Nephron (organoid): ENCODE data around the gene INSIG2.

Experiments used
- H3K27ac Mint-ChIP-seq, 3 experiments: 2 replicates each; pipeline ENCODE4 v1.8.0; 2020; ENCODE audit warnings: mixed read lengths in 3 of 3, mild to moderate bottlenecking in 2 of 3, moderate library complexity in 1 of 3
- H3K27me3 Mint-ChIP-seq: 2 replicates; pipeline ENCODE4 v1.8.0; 2021; ENCODE audit warnings: low read depth, mild to moderate bottlenecking, moderate library complexity, mixed read lengths
- H3K36me3 Mint-ChIP-seq: 2 replicates; pipeline ENCODE4 v1.8.0; 2020; ENCODE audit warnings: low read depth, mixed read lengths
- H3K4me1 Mint-ChIP-seq: 2 replicates; pipeline ENCODE4 v1.8.0; 2020; ENCODE audit warnings: mixed read lengths
- H3K4me3 Mint-ChIP-seq, 3 experiments: 2 replicates each; pipeline ENCODE4 v1.8.0; 2020; ENCODE audit warnings: mild to moderate bottlenecking in 3 of 3, mixed read lengths in 3 of 3, moderate library complexity in 2 of 3
- H3K9me3 Mint-ChIP-seq: 2 replicates; pipeline ENCODE4 v1.8.0; 2020; ENCODE audit warnings: mixed read lengths
- CTCF ChIP-seq, 3 experiments: fragments of 200-600 bp; sonication (generic); IDR thresholded peaks; one replicate each; pipeline ENCODE4 v1.5.0; 2021; ENCODE audit warnings: antibody characterized with exemption in 3 of 3; ENCODE audit not compliant: unreplicated experiment in 3 of 3

The INSIG2 gene

GRCh38 chr2:118061135-118061955 is 26.9 kb upstream of the INSIG2 start:
- Mint-ChIP-seq H3K9me3 (no peaks in the 10 kb centered on the region), H3K36me3 (no peaks in the 10 kb centered on the region)
- peak in 2 of 3 experiments; percentile 7 to 21 for TF ChIP-seq CTCF (IDR thresholded peaks at IDR 0.05; ENCODE audit: unreplicated experiment in 3 of 3)

GRCh38 chr2:118062048-118062447 is 26.2 kb upstream of the INSIG2 start:
- H3K27ac Mint-ChIP-seq = no peak overlapping the region

More at GRCh38 chr2:118061135-118061955, 26.9 kb upstream of the INSIG2 start:
- Mint-ChIP-seq H3K27ac (peak overlapping the region in 2 of 3 experiments; percentile 73 to 81), H3K4me1 (peaks cover 22% of the 10 kb centered on the region), H3K4me3 (peak overlapping the region in 1 of 3 experiments; percentile 17), H3K27me3 (peaks cover 4% of the 10 kb centered on the region)

GRCh38 chr2:118062669-118063068 is 25.6 kb upstream of the INSIG2 start:
- H3K36me3 Mint-ChIP-seq = no peaks in the 10 kb centered on the region
- H3K27me3 Mint-ChIP-seq = peaks cover 4% of the 10 kb centered on the region
- TF ChIP-seq CTCF (IDR thresholded peaks at IDR 0.05; ENCODE audit: unreplicated experiment in 3 of 3) = no peak
- no peak overlapping the region for H3K4me3 Mint-ChIP-seq
- H3K9me3 Mint-ChIP-seq = no peaks in the 10 kb centered on the region
- H3K27ac Mint-ChIP-seq = no peak overlapping the region
- H3K4me1 Mint-ChIP-seq = peaks cover 22% of the 10 kb centered on the region

More at GRCh38 chr2:118062048-118062447, 26.2 kb upstream of the INSIG2 start:
- Mint-ChIP-seq H3K4me3 (no peak overlapping the region), H3K27me3 (peaks cover 4% of the 10 kb centered on the region), H3K4me1 (peaks cover 22% of the 10 kb centered on the region), H3K36me3 (no peaks in the 10 kb centered on the region), H3K9me3 (no peaks in the 10 kb centered on the region)
- no peak for TF ChIP-seq CTCF (IDR thresholded peaks at IDR 0.05; ENCODE audit: unreplicated experiment in 3 of 3)

- TF ChIP-seq CTCF (IDR thresholded peaks at IDR 0.05; ENCODE audit: unreplicated experiment in 3 of 3) = no peak
Observed at GRCh38 chr2:118065015-118065706, 23.1 kb upstream of the INSIG2 start.

GRCh38 chr2:118065921-118066511 is 22.3 kb upstream of the INSIG2 start:
- no peaks in the 10 kb centered on the region for H3K9me3 Mint-ChIP-seq
- no peak overlapping the region for H3K27ac Mint-ChIP-seq
- no peak overlapping the region for H3K4me3 Mint-ChIP-seq
- no peaks in the 10 kb centered on the region for H3K36me3 Mint-ChIP-seq
- TF ChIP-seq CTCF (IDR thresholded peaks at IDR 0.05; ENCODE audit: unreplicated experiment in 3 of 3) = no peak
- peaks cover 6% of the 10 kb centered on the region for H3K4me1 Mint-ChIP-seq
- H3K27me3 Mint-ChIP-seq = peaks cover 8% of the 10 kb centered on the region

More at GRCh38 chr2:118065015-118065706, 23.1 kb upstream of the INSIG2 start:
- H3K4me3 Mint-ChIP-seq = no peak overlapping the region
- H3K36me3 Mint-ChIP-seq = no peaks in the 10 kb centered on the region
- H3K4me1 Mint-ChIP-seq = peaks cover 9% of the 10 kb centered on the region
- no peak overlapping the region for H3K27ac Mint-ChIP-seq
- peaks cover 8% of the 10 kb centered on the region for H3K27me3 Mint-ChIP-seq
- no peaks in the 10 kb centered on the region for H3K9me3 Mint-ChIP-seq
